ENCODE results near the gene ZNF585A.
A peak's percentile ranks its signal among the peaks of the same experiment; 100 is the strongest.
"Not testable (repeated sequence)": the region's sequence is repeated elsewhere in the genome, so short reads cannot be mapped to it uniquely, and the experiment has no call there.

ZNF585A gene

GRCh38 chr19:37136111-37136510 is 36.4 kb downstream of the ZNF585A start:
- H3K4me1 ChIP-seq (ENCODE audit: control extremely low read depth in 1 of 4, control insufficient read depth in 4 of 4, insufficient read depth in 4 of 4, low read length in 3 of 4) = no peaks in the 10 kb centered on the region
- no peak for DNase-seq
- H3K4me3 ChIP-seq (ENCODE audit: control insufficient read depth in 1 of 7, extremely low read depth in 1 of 7, insufficient read depth in 4 of 7, low read depth in 2 of 7, low read length in 6 of 7) = no peak overlapping the region
- ChIA-PET POLR2A (no interaction called here), CTCF (no interaction called here)
- no CpG with 5 or more reads among the region's 1 CpG for WGBS (ENCODE audit: insufficient coverage)
- H3K9me3 ChIP-seq (ENCODE audit: control extremely low read depth in 1 of 5, control insufficient read depth in 4 of 5, insufficient read depth in 2 of 5, low read depth in 1 of 5, low read length in 4 of 5) = peaks cover 12 to 81% (median 58%) of the 10 kb centered on the region in 5 experiments
- no peaks in the 10 kb centered on the region for H3K36me3 ChIP-seq (ENCODE audit: control insufficient read depth in 4 of 4, insufficient read depth in 4 of 4, low read length in 3 of 4)
- no peak overlapping the region for H3K27ac ChIP-seq (ENCODE audit: insufficient read depth in 1 of 2, low read depth in 1 of 2, low read length in 2 of 2, poor library complexity in 1 of 2, severe bottlenecking in 2 of 2)
- H3K27me3 ChIP-seq (replicated peaks in 2 of 5; ENCODE audit: control insufficient read depth in 4 of 5, insufficient read depth in 5 of 5, low read length in 4 of 5) = no peaks in the 10 kb centered on the region

DNA sequence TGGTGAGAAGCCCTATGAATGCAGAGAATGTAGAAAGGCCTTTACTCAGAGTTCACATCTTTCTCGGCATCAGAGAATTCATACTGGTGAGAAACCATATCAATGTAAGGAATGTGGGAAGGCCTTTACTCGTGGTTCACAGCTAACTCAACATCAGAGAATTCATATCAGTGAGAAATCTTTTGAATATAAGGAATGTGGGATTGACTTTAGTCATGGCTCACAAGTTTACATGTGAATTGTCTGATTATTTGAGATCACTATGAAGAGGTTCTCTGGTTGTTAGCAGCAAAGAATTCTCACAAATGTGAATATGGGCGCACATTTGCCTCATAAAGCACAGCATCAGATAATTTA is 43.7 kb downstream of the ZNF585A start:
- POLR2A ChIA-PET = no interaction called here

DNA sequence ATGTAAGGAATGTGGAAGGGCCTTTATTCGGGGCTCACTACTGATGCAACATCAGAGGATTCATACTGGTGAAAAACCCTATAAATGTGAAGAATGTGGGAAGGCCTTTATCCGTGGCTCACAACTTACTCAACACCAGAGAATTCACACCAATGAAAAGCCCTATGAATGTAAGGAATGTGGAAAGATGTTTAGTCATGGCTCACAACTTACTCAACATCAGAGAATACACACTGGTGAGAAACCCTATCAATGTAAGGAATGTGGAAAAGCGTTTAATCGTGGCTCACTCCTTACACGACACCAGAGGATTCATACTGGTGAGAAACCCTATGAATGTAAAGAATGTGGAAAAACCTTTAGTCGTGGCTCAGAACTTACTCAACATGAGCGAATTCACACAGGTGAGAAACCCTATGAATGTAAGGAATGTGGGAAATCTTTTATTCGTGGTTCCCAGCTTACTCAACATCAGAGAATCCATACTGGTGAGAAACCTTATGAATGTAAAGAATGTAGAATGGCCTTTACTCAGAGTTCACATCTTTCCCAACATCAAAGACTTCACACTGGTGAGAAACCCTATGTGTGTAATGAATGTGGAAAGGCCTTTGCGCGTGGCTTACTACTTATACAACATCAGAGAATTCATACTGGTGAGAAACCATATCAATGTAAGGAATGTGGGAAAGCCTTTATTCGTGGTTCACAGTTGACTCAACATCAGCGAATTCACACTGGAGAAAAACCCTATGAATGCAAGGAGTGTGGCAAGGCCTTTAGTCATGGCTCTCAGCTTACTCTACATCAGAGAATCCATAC is 44.3 kb downstream of the ZNF585A start:
- POLR2A ChIA-PET = no interaction called here
- 94% methylated on average over 2 of the region's 12 CpGs for WGBS (ENCODE audit: insufficient coverage)
- H3K36me3 ChIP-seq (ENCODE audit: control insufficient read depth in 4 of 4, insufficient read depth in 4 of 4, low read length in 3 of 4) = peaks cover 13 to 37% (median 24%) of the 10 kb centered on the region in 4 experiments
- CTCF ChIA-PET = no interaction called here
- peak overlapping the region in 2 of 7 experiments; percentile 11 to 12 for H3K4me3 ChIP-seq (ENCODE audit: control insufficient read depth in 1 of 7, extremely low read depth in 1 of 7, insufficient read depth in 4 of 7, low read depth in 2 of 7, low read length in 6 of 7)
- no peak for DNase-seq
- H3K9me3 ChIP-seq (ENCODE audit: control extremely low read depth in 1 of 5, control insufficient read depth in 4 of 5, insufficient read depth in 2 of 5, low read depth in 1 of 5, low read length in 4 of 5) = peaks cover 34 to 93% (median 57%) of the 10 kb centered on the region in 5 experiments
- H3K4me1 ChIP-seq (ENCODE audit: control extremely low read depth in 1 of 4, control insufficient read depth in 4 of 4, insufficient read depth in 4 of 4, low read length in 3 of 4) = no peaks in the 10 kb centered on the region
- no peaks in the 10 kb centered on the region for H3K27me3 ChIP-seq (replicated peaks in 2 of 5; ENCODE audit: control insufficient read depth in 4 of 5, insufficient read depth in 5 of 5, low read length in 4 of 5)
- no peak overlapping the region for H3K27ac ChIP-seq (ENCODE audit: insufficient read depth in 1 of 2, low read depth in 1 of 2, low read length in 2 of 2, poor library complexity in 1 of 2, severe bottlenecking in 2 of 2)

More for the DNA sequence above, 43.7 kb downstream of the ZNF585A start:
- H3K27me3 ChIP-seq (replicated peaks in 2 of 5; ENCODE audit: control insufficient read depth in 4 of 5, insufficient read depth in 5 of 5, low read length in 4 of 5) = no peaks in the 10 kb centered on the region
- CTCF ChIA-PET = no interaction called here
- H3K4me3 ChIP-seq (ENCODE audit: control insufficient read depth in 1 of 7, extremely low read depth in 1 of 7, insufficient read depth in 4 of 7, low read depth in 2 of 7, low read length in 6 of 7) = peak overlapping the region in 2 of 7 experiments; percentile 4 to 12
- no peak overlapping the region for H3K27ac ChIP-seq (ENCODE audit: insufficient read depth in 1 of 2, low read depth in 1 of 2, low read length in 2 of 2, poor library complexity in 1 of 2, severe bottlenecking in 2 of 2)
- peaks cover 13 to 37% (median 24%) of the 10 kb centered on the region in 4 experiments for H3K36me3 ChIP-seq (ENCODE audit: control insufficient read depth in 4 of 4, insufficient read depth in 4 of 4, low read length in 3 of 4)
- DNase-seq = no peak
- WGBS (ENCODE audit: insufficient coverage) = 100% methylated on average over 2 of the region's 3 CpGs
- no peaks in the 10 kb centered on the region for H3K4me1 ChIP-seq (ENCODE audit: control extremely low read depth in 1 of 4, control insufficient read depth in 4 of 4, insufficient read depth in 4 of 4, low read length in 3 of 4)
- H3K9me3 ChIP-seq (ENCODE audit: control extremely low read depth in 1 of 5, control insufficient read depth in 4 of 5, insufficient read depth in 2 of 5, low read depth in 1 of 5, low read length in 4 of 5) = peaks cover 34 to 95% (median 58%) of the 10 kb centered on the region in 5 experiments

DNA sequence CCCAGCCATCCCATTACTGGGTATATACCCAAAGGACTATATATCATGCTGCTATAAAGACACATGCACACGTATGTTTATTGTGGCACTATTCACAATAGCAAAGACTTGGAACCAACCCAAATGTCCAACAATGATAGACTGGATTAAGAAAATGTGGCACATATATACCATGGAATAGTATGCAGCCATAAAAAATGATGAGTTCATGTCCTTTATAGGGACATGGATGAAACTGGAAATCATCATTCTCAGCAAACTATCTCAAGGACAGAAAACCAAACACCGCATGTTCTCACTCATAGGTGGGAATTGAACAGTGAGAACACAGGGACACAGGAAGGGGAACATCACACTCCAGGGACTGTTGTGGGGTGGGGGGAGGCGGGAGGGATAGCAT is 50.4 kb downstream of the ZNF585A start:
- H3K27me3 ChIP-seq (replicated peaks in 2 of 5; ENCODE audit: control insufficient read depth in 4 of 5, insufficient read depth in 5 of 5, low read length in 4 of 5); H3K4me1 ChIP-seq (ENCODE audit: control extremely low read depth in 1 of 4, control insufficient read depth in 4 of 4, insufficient read depth in 4 of 4, low read length in 3 of 4); CTCF ChIA-PET; H3K36me3 ChIP-seq (ENCODE audit: control insufficient read depth in 4 of 4, insufficient read depth in 4 of 4, low read length in 3 of 4); H3K27ac ChIP-seq (ENCODE audit: insufficient read depth in 1 of 2, low read depth in 1 of 2, low read length in 2 of 2, poor library complexity in 1 of 2, severe bottlenecking in 2 of 2); H3K4me3 ChIP-seq (ENCODE audit: control insufficient read depth in 1 of 7, extremely low read depth in 1 of 7, insufficient read depth in 4 of 7, low read depth in 2 of 7, low read length in 6 of 7); DNase-seq; POLR2A ChIA-PET: not testable (repeated sequence)
- WGBS (ENCODE audit: insufficient coverage) = no CpG with 5 or more reads among the region's 3 CpGs
- H3K9me3 ChIP-seq (ENCODE audit: control extremely low read depth in 1 of 5, control insufficient read depth in 4 of 5, insufficient read depth in 2 of 5, low read depth in 1 of 5, low read length in 4 of 5) = peaks cover 11 to 42% (median 22%) of the 10 kb centered on the region in 5 experiments

- 94% methylated on average over 3 of the region's 9 CpGs for WGBS (ENCODE audit: insufficient coverage)
- CTCF ChIA-PET = no interaction called here
- no peak overlapping the region for H3K27ac ChIP-seq (ENCODE audit: insufficient read depth in 1 of 2, low read depth in 1 of 2, low read length in 2 of 2, poor library complexity in 1 of 2, severe bottlenecking in 2 of 2)
- no peaks in the 10 kb centered on the region for H3K4me1 ChIP-seq (ENCODE audit: control extremely low read depth in 1 of 4, control insufficient read depth in 4 of 4, insufficient read depth in 4 of 4, low read length in 3 of 4)
- peak overlapping the region in 1 of 7 experiments; percentile 28 for H3K4me3 ChIP-seq (ENCODE audit: control insufficient read depth in 1 of 7, extremely low read depth in 1 of 7, insufficient read depth in 4 of 7, low read depth in 2 of 7, low read length in 6 of 7)
- DNase-seq = peak in 1 of 3 donors; percentile 21
- POLR2A ChIA-PET = no interaction called here
- H3K9me3 ChIP-seq (ENCODE audit: control extremely low read depth in 1 of 5, control insufficient read depth in 4 of 5, insufficient read depth in 2 of 5, low read depth in 1 of 5, low read length in 4 of 5) = peaks cover 3 to 61% (median 48%) of the 10 kb centered on the region in 5 experiments
- peaks cover 10 to 57% (median 16%) of the 10 kb centered on the region in 4 experiments for H3K36me3 ChIP-seq (ENCODE audit: control insufficient read depth in 4 of 4, insufficient read depth in 4 of 4, low read length in 3 of 4)
- no peaks in the 10 kb centered on the region for H3K27me3 ChIP-seq (replicated peaks in 2 of 5; ENCODE audit: control insufficient read depth in 4 of 5, insufficient read depth in 5 of 5, low read length in 4 of 5)
Observed at GRCh38 chr19:37114001-37114400, 58.5 kb downstream of the ZNF585A start.

DNA sequence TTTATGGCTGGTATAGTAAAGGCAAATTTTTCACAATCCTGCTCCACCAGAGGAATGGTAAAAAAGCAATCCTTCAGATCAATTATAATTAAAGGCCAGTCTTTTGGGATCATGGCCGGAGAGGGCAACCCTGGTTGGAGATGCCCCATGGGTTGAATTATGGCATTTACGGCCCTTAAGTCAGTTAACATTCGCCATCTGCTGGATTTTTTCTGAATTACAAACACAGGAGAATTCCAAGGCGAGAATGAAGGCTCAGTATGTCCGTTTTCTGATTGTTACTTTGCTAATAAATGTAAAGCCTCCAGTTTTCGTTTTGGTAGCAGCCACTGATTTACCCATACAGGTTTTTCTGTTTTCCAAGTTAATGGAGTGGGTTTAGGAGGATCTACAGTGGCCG is 60.7 kb downstream of the ZNF585A start:
- Histone ChIP-seq H3K36me3 (ENCODE audit: control insufficient read depth in 4 of 4, insufficient read depth in 4 of 4, low read length in 3 of 4) (peaks cover 10 to 79% (median 29%) of the 10 kb centered on the region in 4 experiments), H3K9me3 (ENCODE audit: control extremely low read depth in 1 of 5, control insufficient read depth in 4 of 5, insufficient read depth in 2 of 5, low read depth in 1 of 5, low read length in 4 of 5) (peaks cover 3 to 81% (median 59%) of the 10 kb centered on the region in 5 experiments)
- POLR2A ChIA-PET; H3K27ac ChIP-seq (ENCODE audit: insufficient read depth in 1 of 2, low read depth in 1 of 2, low read length in 2 of 2, poor library complexity in 1 of 2, severe bottlenecking in 2 of 2); CTCF ChIA-PET; H3K4me1 ChIP-seq (ENCODE audit: control extremely low read depth in 1 of 4, control insufficient read depth in 4 of 4, insufficient read depth in 4 of 4, low read length in 3 of 4); H3K27me3 ChIP-seq (replicated peaks in 2 of 5; ENCODE audit: control insufficient read depth in 4 of 5, insufficient read depth in 5 of 5, low read length in 4 of 5); H3K4me3 ChIP-seq (ENCODE audit: control insufficient read depth in 1 of 7, extremely low read depth in 1 of 7, insufficient read depth in 4 of 7, low read depth in 2 of 7, low read length in 6 of 7): not testable (repeated sequence)
- WGBS (ENCODE audit: insufficient coverage) = 95% methylated on average over 6 of the region's 7 CpGs
- peak in 2 of 3 donors; percentile 19 to 34 for DNase-seq

DNA sequence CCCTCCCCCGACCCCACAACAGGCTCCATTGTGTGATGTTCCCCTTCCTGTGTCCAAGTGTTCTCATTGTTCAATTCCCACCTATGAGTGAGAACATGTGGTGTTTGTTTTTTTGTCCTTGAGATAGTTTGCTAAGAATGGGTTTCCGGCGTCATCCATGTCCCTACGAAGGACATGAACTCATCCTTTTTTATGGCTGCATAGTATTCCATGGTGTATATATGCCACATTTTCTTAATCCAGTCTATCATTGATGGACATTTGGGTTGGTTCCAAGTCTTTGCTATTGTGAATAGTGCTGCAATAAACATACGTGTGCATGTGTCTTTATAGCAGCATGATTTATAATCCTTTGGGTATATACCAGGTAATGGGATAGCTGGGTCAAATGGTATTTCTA is 68.4 kb downstream of the ZNF585A start:
- H3K27me3 ChIP-seq (replicated peaks in 2 of 5; ENCODE audit: control insufficient read depth in 4 of 5, insufficient read depth in 5 of 5, low read length in 4 of 5); DNase-seq; H3K4me1 ChIP-seq (ENCODE audit: control extremely low read depth in 1 of 4, control insufficient read depth in 4 of 4, insufficient read depth in 4 of 4, low read length in 3 of 4); H3K27ac ChIP-seq (ENCODE audit: insufficient read depth in 1 of 2, low read depth in 1 of 2, low read length in 2 of 2, poor library complexity in 1 of 2, severe bottlenecking in 2 of 2); POLR2A ChIA-PET; CTCF ChIA-PET; H3K4me3 ChIP-seq (ENCODE audit: control insufficient read depth in 1 of 7, extremely low read depth in 1 of 7, insufficient read depth in 4 of 7, low read depth in 2 of 7, low read length in 6 of 7): not testable (repeated sequence)
- Histone ChIP-seq H3K9me3 (ENCODE audit: control extremely low read depth in 1 of 5, control insufficient read depth in 4 of 5, insufficient read depth in 2 of 5, low read depth in 1 of 5, low read length in 4 of 5) (peaks cover 3 to 66% (median 47%) of the 10 kb centered on the region in 5 experiments), H3K36me3 (ENCODE audit: control insufficient read depth in 4 of 4, insufficient read depth in 4 of 4, low read length in 3 of 4) (peaks cover 16 to 64% (median 41%) of the 10 kb centered on the region in 4 experiments)
- WGBS (ENCODE audit: insufficient coverage) = 100% methylated on average over 1 of the region's 5 CpGs

Measured in common myeloid progenitor, CD34-positive (primary cell).